ENCODE data around the gene HLA-DOA.

Gene HLA-DOA

DNA sequence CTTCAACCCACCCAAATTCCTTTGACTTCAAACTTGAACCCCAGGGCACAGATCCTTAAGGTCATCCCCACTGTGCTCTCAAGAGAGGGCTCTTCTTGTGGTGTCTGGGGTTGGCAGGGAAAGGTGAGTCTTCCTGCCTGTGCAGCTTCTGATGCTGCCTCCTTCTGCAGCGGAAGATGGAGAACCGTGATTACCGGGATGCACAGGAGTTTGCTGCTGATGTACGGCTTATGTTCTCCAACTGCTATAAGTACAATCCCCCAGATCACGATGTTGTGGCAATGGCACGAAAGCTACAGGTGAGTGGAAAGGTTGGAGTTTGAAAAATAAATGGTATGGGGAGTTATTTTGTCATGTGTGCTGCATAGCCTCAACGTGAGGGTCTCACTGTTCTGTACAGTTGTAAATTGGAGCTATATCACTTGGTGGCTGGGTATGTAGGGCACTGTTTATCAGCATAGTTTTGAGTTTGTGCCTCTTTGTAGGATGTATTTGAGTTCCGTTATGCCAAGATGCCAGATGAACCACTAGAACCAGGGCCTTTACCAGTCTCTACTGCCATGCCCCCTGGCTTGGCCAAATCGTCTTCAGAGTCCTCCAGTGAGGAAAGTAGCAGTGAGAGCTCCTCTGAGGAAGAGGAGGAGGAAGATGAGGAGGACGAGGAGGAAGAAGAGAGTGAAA, 32.0 kb downstream of the HLA-DOA start:
- DNase-seq, result no peak

GRCh38 chr6:32976334-32977069, 32.9 kb downstream of the HLA-DOA start:
- no peak for DNase-seq

GRCh38 chr6:32975886-32976285, 33.5 kb downstream of the HLA-DOA start:
- DNase-seq, result no peak

- no peak for DNase-seq
Observed at GRCh38 chr6:32974541-32975308, 34.7 kb downstream of the HLA-DOA start.

DNA sequence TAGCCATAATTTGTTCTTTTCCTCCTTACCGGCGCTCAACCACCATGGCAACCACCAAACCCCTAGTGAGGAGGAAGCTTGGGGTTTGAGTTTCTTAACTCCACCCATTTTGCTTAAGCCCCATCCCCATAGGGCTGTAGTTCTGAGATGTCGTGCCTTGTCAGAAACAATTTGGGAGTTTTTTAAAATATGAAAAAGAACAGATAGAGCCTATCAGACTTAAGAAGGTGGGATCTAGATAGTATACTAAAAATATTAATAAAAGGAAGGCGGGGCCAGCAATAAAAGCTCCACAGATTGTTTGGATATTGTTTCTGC, 35.4 kb downstream of the HLA-DOA start:
- DNase-seq, result peak in 1 of 2 donors; percentile 7

DNA sequence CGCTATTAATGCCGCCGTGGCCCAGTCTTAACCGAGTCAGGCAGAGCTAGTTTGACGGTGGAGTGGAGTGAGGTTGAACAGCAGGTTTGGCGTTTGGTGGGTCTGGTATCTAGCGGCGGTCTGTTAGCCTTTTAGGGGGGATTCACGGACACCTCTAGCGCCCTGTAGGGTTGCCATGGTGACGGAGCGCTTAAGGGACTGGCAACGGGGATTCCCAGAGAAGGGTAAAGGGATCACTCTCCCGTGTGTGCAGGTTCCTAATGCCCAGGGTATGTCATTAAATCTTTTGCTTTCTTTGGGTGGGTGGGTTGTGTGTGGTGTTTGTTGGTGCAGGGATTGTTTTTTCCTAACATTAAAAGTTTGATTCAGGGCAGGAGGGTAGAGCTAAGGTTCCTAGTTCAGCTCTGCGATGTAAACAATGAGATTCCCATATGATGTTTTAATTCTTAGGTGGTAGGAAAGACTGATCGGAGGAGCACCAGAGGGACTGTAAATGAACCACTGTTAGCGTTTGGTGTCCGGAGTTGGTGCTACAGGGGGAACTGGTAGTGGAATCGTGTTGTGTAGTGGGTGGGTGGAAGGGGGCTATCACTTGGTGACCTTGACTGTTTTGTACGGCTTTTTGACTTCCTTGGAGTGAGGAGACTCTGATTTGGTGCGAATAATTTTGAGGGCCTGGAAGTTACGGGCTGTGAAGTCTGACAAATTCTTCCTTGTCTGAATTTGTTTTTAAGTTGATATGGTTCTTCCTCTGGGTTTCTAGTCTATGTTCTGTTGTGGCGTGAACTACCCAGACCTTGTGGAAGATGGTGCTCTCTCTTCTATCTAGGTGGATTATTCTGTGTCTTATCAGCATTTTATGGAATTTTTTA, 36.0 kb downstream of the HLA-DOA start:
- DNase-seq, result no peak

DNA sequence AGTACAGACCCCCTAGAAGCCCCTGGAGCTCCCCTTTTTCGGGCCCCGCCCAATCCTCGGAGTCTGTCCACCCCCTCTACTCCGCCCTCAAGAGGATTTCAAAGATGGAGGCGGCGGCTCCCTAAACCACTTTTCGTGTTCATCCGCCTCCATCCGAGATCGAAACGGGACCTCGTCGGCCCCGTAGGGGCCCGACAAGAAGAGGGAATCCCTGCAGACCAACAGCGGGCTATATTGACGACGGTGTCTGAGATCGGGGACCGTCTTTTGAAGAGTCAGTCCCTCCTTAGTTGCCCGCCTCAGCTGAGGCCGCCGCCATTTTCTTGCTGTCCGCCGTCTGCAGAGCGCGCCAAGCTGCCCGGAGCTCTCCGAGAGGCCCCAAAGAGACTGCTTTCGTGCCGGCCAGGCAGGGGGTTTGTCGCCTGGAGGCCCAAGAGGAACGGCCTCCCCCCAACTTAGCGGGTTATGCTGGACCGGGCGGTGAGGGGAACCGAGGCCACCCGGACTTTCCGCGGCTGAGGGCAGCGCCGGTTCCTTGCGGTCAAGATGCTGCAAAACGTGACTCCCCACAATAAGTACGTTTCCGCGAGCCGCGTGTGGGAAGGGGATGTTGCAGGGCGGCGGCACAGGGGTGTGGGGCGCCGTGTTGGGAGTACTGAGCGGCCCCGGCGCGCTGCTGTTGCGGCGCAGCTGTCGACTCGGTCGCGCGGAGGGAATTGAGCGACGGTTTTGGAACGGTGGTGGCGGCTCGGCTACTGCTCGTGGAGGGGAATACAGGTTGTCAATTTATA, 36.8 kb downstream of the HLA-DOA start:
- DNase-seq, result no peak

DNA sequence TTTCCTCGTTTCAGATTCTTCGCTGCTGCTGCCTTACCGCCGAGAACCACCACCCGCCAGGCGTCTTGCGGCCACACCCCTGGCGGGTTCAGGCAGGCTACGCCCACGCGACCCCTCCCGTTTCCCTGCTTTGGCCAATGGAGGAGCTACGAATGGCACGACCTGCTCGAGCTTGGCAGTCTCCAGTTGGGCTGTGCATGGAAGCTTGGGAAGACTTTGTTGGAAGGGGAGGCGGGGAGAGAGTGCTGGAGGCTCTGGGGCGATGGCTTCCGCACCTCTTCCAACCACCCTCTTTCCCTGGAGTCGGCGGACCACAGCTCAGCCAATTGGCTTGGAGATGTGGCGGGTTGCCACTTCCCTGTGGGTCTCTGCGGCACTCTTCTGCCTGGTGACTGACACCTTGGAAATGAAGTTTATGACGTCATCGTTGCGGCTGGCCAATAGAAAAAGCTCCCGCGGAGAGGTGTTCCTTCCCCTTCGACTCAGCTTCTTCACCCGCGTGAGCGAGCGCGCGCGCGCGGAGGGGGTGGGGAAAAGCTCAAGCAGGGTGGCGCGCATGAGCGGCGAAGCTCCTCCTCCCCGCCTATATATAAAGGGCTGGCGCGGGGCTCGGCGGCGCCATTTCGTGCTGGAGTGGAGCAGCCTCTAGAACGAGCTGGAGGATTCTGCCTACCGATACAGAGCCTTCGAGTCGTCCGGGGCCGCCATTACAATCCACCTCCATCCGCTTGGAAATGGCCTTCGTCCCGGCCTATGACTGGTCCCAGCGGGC, 37.6 kb downstream of the HLA-DOA start:
- peak; percentile 96 to 98 for DNase-seq

GRCh38 chr6:32971242-32971580, 38.2 kb downstream of the HLA-DOA start:
- DNase-seq, result no peak

DNA sequence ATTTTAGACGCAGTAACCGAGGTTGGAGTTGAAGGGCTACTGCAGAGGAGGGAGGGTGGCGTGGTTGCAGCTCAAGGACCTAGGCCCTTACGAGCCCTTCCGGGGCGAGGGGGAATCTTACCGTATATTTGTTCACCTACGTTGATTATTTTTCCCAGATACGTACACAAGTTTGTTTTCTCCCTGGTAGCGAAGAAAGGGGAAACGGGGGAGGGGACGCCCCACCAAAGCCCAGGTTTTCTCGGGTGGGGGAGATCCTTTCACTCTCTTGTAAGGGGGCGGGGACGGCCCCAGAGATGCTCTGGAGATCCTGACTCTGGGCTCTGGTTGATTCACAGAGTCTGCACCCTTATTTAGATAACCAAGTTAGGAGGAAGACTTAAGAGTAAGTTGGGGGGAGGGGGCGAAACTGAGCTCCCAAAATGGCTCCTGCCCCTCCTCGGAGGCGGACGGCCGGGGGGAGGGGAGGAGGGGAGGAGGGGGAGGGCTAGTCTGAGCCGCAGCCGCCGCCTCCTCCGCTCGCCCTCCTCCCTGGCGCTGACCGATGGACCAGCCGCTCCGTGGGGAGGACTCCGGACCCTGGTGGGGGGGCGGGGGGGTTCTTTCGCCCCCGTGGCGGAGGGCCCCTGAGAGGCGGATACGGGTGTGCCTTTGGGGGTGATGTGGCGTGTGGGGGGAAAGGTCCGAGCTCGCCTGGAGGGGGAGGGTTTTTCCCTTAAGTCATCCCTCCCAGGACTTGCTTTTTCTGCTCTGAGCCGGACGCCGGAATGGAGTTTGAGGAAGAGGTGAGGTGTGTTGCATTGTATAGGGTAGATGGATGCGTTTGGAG, 38.8 kb downstream of the HLA-DOA start:
- DNase-seq, result peak; percentile 74 to 85

- peak; percentile 78 to 85 for DNase-seq
Observed at GRCh38 chr6:32969685-32970412, 39.5 kb downstream of the HLA-DOA start.

GRCh38 chr6:32968867-32969684, 40.3 kb downstream of the HLA-DOA start:
- peak; percentile 81 to 85 for DNase-seq

DNA sequence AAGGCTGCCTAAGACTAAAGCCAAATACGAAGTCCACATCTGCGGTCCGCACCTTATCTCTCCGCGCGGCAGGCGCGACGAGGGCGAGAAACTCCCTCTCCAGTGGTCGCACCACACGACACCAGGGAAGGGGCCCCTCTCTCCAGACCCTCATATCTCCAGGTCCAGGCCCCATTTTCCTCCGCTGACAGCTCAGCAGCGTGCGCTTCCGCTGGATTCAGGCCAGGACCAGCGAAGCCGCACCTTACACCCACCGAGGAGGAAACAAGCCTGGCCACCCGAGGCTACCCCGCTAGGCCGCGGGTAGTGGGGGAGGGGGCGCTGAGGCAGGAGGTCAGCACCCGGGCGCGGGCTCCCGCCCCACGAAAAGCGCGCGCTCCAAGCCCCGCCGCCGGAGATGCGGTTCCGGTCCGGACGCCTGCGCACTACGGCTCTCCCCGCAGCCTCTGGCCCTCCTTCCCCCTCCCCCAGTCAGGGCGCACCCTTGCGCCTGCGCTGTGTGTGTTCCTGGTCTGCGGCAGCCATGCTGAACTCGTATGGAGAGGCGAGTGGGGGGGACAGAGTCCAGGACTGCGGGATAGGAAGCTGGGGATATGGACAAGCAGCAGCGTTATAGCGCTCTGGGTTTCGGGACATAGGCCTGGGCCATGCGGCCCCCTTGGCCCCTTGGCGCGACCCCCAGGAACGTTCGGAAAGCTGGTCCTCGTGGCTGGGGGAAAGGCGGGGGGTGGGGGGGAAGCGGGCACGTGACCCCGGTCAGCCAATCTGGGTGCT, 41.1 kb downstream of the HLA-DOA start, which contains the start of gene BRD2:
TSS of gene BRD2 (plus strand) at position 502 of the 774 bp plus-strand sequence. CDS start 4,305 bp downstream, outside the sequence.
- peak; percentile 93 to 96 for DNase-seq

GRCh38 chr6:32967151-32968091, 42.0 kb downstream of the HLA-DOA start:
- DNase-seq, result peak in 1 of 2 donors; percentile 65

GRCh38 chr6:32964776-32965175, 44.6 kb downstream of the HLA-DOA start:
- DNase-seq, result no peak

GRCh38 chr6:32963866-32964265, 45.5 kb downstream of the HLA-DOA start:
- DNase-seq, result no peak
